Mucosa of descending colon (tissue), 3 donors: ENCODE results near the gene GPATCH1. TPM values are rescaled to one million over a fixed set of nuclear protein-coding genes. Genes with fewer than 3 reads are reported as not detected.

Experiments used
- ATAC-seq: fragments of 200-7000 bp; cut with Tn5 transposase; one replicate; pipeline ENCODE4 v1.9.1; 2020; ENCODE audit warnings: mild to moderate bottlenecking, moderate library complexity
- DNase-seq, 3 donors: peaks; one replicate each; pipeline ENCODE4 v3.0.0-alpha.2; 2020
- H3K36me3 ChIP-seq: fragments of 200-600 bp; one replicate; pipeline ENCODE4 v1.8.0; 2021; ENCODE audit warnings: low read depth, mild to moderate bottlenecking
- H3K4me1 ChIP-seq: fragments of 200-600 bp; one replicate; pipeline ENCODE4 v1.8.0; 2021; ENCODE audit warnings: low read depth, mild to moderate bottlenecking
- H3K4me3 ChIP-seq: fragments of 200-600 bp; one replicate; pipeline ENCODE4 v1.8.0; 2021; ENCODE audit warnings: mild to moderate bottlenecking
- H3K9me3 ChIP-seq: fragments of 200-600 bp; one replicate; pipeline ENCODE4 v1.8.0; 2021; ENCODE audit warnings: mild to moderate bottlenecking
- CTCF ChIP-seq: fragments of 200-600 bp; IDR thresholded peaks from one replicate; pipeline ENCODE4 v1.8.0; 2022; ENCODE audit warnings: antibody characterized with exemption, mild to moderate bottlenecking
- intact Hi-C, 2 donors: fragments of 100-400 bp; cut with DNase I in 1 of 2; cut with micrococcal nuclease in 1 of 2; formaldehyde crosslinking; loops; one replicate each; pipeline versions ENCODE4 v1.11.0 to v1.11.1; 2022; cut with DNase I, micrococcal nuclease
- total RNA-seq, 3 donors: library from RNA; stranded (reverse); fragmentation: NEBNext Ultra II Directional in 2 of 3; extraction: Animal tissue kit (Norgen Biotek cat#: 25700) in 2 of 3; gene quantifications; one replicate each; pipeline versions ENCODE4 v1.2.1 to v1.2.4, GENCODE V29; 2021 to 2023
- donor health status: DM: no; HTN: no; CAD: no; lungs with moderate emphysema.
- donor health status: DM: no; HTN: no; CAD: no.
- donor health status: DM: no; HTN: yes; CAD: no.

Gene GPATCH1
- total RNA-seq, 3 donors from 2014 or later = 11.9 to 12.4 (median 11.9) TPM

DNA sequence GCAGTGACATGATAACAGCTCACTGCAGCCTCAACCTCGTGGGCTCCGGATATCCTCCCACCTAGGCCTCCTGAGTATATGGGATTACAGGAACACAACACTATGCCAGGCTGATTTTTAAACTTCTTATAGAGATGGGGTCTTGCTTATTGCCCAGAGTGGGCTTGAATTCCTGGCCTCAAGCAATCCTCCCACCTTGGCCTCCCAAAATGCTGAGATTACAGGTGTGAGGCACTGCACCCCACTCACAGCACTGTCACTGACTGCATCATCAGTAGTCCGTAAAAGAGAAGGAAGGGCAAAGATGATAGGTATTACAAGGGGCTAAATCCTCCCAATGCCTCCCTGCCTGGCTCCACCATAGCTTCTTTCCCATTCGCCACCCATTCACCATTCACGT lies 20.4 kb upstream of the GPATCH1 start:
- no peak for ATAC-seq
- intact Hi-C loops = no loop called here

DNA sequence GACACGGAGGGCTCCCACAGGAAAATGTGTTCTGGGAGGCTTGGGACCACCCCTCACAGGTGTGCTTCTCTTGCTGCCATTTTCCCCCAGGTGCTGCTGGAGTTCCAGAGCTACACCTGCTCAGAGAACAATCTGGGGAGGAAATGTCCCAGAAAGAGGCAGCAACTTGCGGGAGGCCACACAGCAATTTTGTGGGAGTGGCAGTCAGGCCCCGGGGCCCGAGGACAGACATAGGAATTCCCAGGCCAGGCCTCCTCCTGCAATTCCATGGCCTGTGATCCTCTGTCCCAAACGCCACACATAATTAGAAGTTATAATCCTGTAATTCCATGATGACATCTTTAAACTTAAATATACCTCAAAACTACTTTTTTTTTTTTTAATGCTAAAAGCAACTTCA lies 18.1 kb upstream of the GPATCH1 start:
- ATAC-seq (no peak), DNase-seq (no peak)
- intact Hi-C loops = no loop called here
- H3K9me3 ChIP-seq = no peaks in the 10 kb centered on the region
- peaks cover 23% of the 10 kb centered on the region for H3K4me1 ChIP-seq
- TF ChIP-seq CTCF = no peak
- H3K36me3 ChIP-seq = no peaks in the 10 kb centered on the region
- H3K4me3 ChIP-seq = no peak overlapping the region

More for the DNA sequence above, 20.4 kb upstream of the GPATCH1 start:
- Histone ChIP-seq H3K4me1 (peaks cover 23% of the 10 kb centered on the region), H3K4me3 (no peak overlapping the region), H3K9me3 (no peaks in the 10 kb centered on the region), H3K36me3 (no peaks in the 10 kb centered on the region)
- TF ChIP-seq CTCF = no peak
- DNase-seq = no peak

DNA sequence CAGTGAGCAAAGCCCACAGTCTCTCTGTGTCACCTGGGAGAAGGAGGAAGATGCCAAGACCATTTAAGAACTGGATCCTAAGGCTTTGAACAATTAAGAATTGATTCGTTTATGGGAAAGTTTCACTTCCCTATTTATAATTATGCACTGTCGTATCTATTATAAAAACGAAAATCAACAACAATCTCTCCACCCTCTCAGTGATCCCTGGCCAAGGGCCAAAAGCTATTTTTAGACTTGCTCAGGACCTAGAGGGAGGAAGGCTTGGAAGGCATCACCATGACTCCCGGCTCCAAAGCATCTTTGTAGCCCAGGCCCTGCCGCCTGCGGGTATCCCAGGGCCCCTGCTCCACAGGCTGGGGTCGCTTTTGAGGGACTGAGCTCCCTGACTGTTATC lies 17.6 kb upstream of the GPATCH1 start:
- ATAC-seq = peak; percentile 53

DNA sequence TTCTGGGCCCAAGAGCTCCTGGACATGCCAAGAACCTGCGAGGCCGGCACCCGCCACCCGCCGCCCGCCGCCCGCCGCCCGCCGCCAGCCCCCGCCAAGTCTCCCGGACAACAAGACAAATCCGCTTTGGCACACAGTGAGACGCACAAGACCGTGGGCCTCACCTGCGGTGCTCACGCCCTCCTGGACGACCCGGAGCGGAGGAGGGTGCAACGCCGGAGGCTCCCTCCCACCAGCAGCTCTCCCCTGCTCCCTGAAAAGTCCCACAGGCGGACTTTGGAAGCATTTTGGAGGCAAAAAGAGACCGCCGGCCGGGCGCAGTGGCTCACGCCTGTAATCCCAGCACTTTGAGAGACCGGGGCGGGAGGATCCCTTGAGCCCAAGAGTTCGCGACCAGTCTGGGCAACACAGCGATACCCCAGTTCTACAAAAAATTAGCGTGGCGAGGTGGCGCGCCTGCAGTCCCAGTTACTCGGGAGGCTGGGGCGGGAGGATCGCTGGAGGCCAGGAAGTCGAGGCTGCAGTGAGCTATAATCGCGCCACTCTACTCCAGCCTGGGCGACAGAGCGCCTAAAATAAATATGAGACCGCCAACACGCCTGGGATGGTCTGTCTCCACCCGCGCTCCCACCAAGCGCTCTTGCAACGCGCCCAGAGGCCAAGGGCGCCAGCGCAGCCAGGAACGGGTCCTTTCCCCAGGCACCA lies 17.1 kb upstream of the GPATCH1 start:
- ATAC-seq = peak; percentile 25
- DNase-seq = peak in 2 of 3 donors; percentile 59 to 63
- Histone ChIP-seq H3K36me3 (no peaks in the 10 kb centered on the region), H3K9me3 (no peaks in the 10 kb centered on the region), H3K4me1 (peaks cover 23% of the 10 kb centered on the region), H3K4me3 (peak overlapping the region; percentile 67)
- intact Hi-C loops = no loop called here
- peak; percentile 14 for TF ChIP-seq CTCF

More for the DNA sequence above, 17.6 kb upstream of the GPATCH1 start:
- intact Hi-C loops = no loop called here
- no peak for TF ChIP-seq CTCF
- H3K4me3 ChIP-seq = peak overlapping the region; percentile 67
- no peaks in the 10 kb centered on the region for H3K36me3 ChIP-seq
- DNase-seq = peak; percentile 60 to 89 (median 61)
- no peaks in the 10 kb centered on the region for H3K9me3 ChIP-seq
- peaks cover 23% of the 10 kb centered on the region for H3K4me1 ChIP-seq

GRCh38 chr19:33064458-33064791 lies 16.6 kb upstream of the GPATCH1 start:
- Histone ChIP-seq H3K4me3 (peak overlapping the region; percentile 67), H3K4me1 (peaks cover 23% of the 10 kb centered on the region), H3K36me3 (no peaks in the 10 kb centered on the region), H3K9me3 (no peaks in the 10 kb centered on the region)
- TF ChIP-seq CTCF = no peak
- ATAC-seq (peak; percentile 67), DNase-seq (peak; percentile 66 to 80 (median 74))
- intact Hi-C loops = no loop called here
